HEK293 (cell line): Measurements from ENCODE around the gene MED29.

ENCODE experiments used
- BCL11B ChIP-seq: fragments of 450-650 bp; formaldehyde crosslinking; IDR thresholded peaks from 2 replicates; pipeline ENCODE4 v1.5.1; 2016; ENCODE audit warnings: low read depth, missing biosample characterization, missing genetic modification characterization
- GLI2 ChIP-seq: fragments of 450-650 bp; formaldehyde crosslinking; IDR thresholded peaks from 2 replicates; pipeline ENCODE4; 2017; ENCODE audit warnings: missing biosample characterization, missing genetic modification characterization, low read depth, borderline replicate concordance
- GLI4 ChIP-seq: fragments of 450-650 bp; formaldehyde crosslinking; IDR thresholded peaks from 2 replicates; pipeline ENCODE4 v1.5.1; 2016; ENCODE audit warnings: missing biosample characterization, missing genetic modification characterization
- IKZF3 ChIP-seq: fragments of 450-650 bp; IDR thresholded peaks from 2 replicates; pipeline ENCODE4 v1.5.0; 2018; ENCODE audit warnings: missing biosample characterization, mild to moderate bottlenecking, missing genetic modification characterization, moderate library complexity
- KLF1 ChIP-seq: fragments of 450-650 bp; formaldehyde crosslinking; IDR thresholded peaks from 2 replicates; pipeline ENCODE4 v1.5.1; 2016; ENCODE audit warnings: missing biosample characterization, missing genetic modification characterization
- KLF16 ChIP-seq: fragments of 450-650 bp; formaldehyde crosslinking; IDR thresholded peaks from 2 replicates; pipeline ENCODE4 v1.5.1; 2017; ENCODE audit warnings: missing biosample characterization, missing genetic modification characterization
- KLF9 ChIP-seq: fragments of 450-650 bp; formaldehyde crosslinking; IDR thresholded peaks from 2 replicates; pipeline ENCODE4 v1.5.1; 2016; ENCODE audit warnings: missing biosample characterization, missing genetic modification characterization, low read depth
- SCRT1 ChIP-seq: fragments of 450-650 bp; formaldehyde crosslinking; IDR thresholded peaks from 2 replicates; pipeline ENCODE4 v1.5.1; 2016; ENCODE audit warnings: missing biosample characterization, missing genetic modification characterization, borderline replicate concordance
- SETDB1 ChIP-seq: IDR thresholded peaks from one replicate; pipeline ENCODE4 v1.6.1; 2017; ENCODE audit warnings: mild to moderate bottlenecking, low read length, moderate library complexity, mixed read lengths; ENCODE audit not compliant: insufficient read length
- ZNF138 ChIP-seq: fragments of 450-650 bp; formaldehyde crosslinking; IDR thresholded peaks from 2 replicates; pipeline ENCODE4 v1.5.1; 2016; ENCODE audit warnings: missing biosample characterization, missing genetic modification characterization, borderline replicate concordance
- ZNF140 ChIP-seq: fragments of 450-650 bp; formaldehyde crosslinking; IDR thresholded peaks from 2 replicates; pipeline ENCODE4 v1.5.1; 2016; ENCODE audit warnings: missing biosample characterization, missing genetic modification characterization
- ZNF2 ChIP-seq: fragments of 450-650 bp; formaldehyde crosslinking; IDR thresholded peaks from 2 replicates; pipeline ENCODE4 v1.5.1; 2016; ENCODE audit warnings: missing biosample characterization, missing genetic modification characterization
- ZNF214 ChIP-seq: fragments of 450-650 bp; formaldehyde crosslinking; IDR thresholded peaks from 2 replicates; pipeline ENCODE4 v1.5.1; 2017; ENCODE audit warnings: missing biosample characterization, mild to moderate bottlenecking, missing genetic modification characterization, borderline replicate concordance
- ZNF274 ChIP-seq, 2 experiments: fragments of 200-500 bp in 1 of 2; fragments of 450-650 bp in 1 of 2; sonication (Bioruptor generic) in 1 of 2; formaldehyde crosslinking in 1 of 2; IDR thresholded peaks; 2 replicates each; pipeline versions ENCODE4 v1.5.1 to v1.6.1; 2014 to 2016; ENCODE audit warnings: borderline replicate concordance in 1 of 2, inconsistent platforms in 1 of 2, low read length in 1 of 2, missing biosample characterization in 1 of 2, missing genetic modification characterization in 1 of 2
- ZNF280D ChIP-seq: fragments of 450-650 bp; formaldehyde crosslinking; IDR thresholded peaks from 2 replicates; pipeline ENCODE4 v1.5.1; 2016; ENCODE audit warnings: missing biosample characterization, missing genetic modification characterization
- ZNF341 ChIP-seq: fragments of 450-650 bp; formaldehyde crosslinking; IDR thresholded peaks from 2 replicates; pipeline ENCODE4; 2016; ENCODE audit warnings: low read depth, missing biosample characterization, missing genetic modification characterization
- ZNF473 ChIP-seq: fragments of 450-650 bp; formaldehyde crosslinking; IDR thresholded peaks from 2 replicates; pipeline ENCODE4 v1.5.1; 2017; ENCODE audit warnings: missing biosample characterization, missing genetic modification characterization
- ZNF48 ChIP-seq: fragments of 450-650 bp; formaldehyde crosslinking; IDR thresholded peaks from 2 replicates; pipeline ENCODE4 v1.5.1; 2016; ENCODE audit warnings: missing biosample characterization, missing genetic modification characterization
- ZNF529 ChIP-seq: fragments of 450-650 bp; formaldehyde crosslinking; IDR thresholded peaks from 2 replicates; pipeline ENCODE4 v1.5.1; 2017; ENCODE audit warnings: missing genetic modification characterization, missing biosample characterization; ENCODE audit not compliant: insufficient replicate concordance
- ZNF600 ChIP-seq: fragments of 450-650 bp; formaldehyde crosslinking; IDR thresholded peaks from 2 replicates; pipeline ENCODE4 v1.5.1; 2016; ENCODE audit warnings: missing biosample characterization, missing genetic modification characterization
- ZNF610 ChIP-seq: fragments of 450-650 bp; formaldehyde crosslinking; IDR thresholded peaks from 2 replicates; pipeline ENCODE4 v1.5.1; 2016; ENCODE audit warnings: missing biosample characterization, missing genetic modification characterization, borderline replicate concordance
- ZNF670 ChIP-seq: fragments of 450-650 bp; formaldehyde crosslinking; IDR thresholded peaks from 2 replicates; pipeline ENCODE4 v1.5.1; 2016; ENCODE audit warnings: missing biosample characterization, missing genetic modification characterization, low read depth
- ZNF76 ChIP-seq: fragments of 450-650 bp; formaldehyde crosslinking; IDR thresholded peaks from 2 replicates; pipeline ENCODE4; 2016; ENCODE audit warnings: low read depth, missing biosample characterization, missing genetic modification characterization, borderline replicate concordance
- TF ChIP-seq, protein P1 (sequence below): fragments of 450-650 bp; formaldehyde crosslinking; IDR thresholded peaks from 2 replicates; pipeline ENCODE4 v1.5.1; 2017; ENCODE audit warnings: missing biosample characterization, missing genetic modification characterization
- TF ChIP-seq, protein P2 (sequence below): fragments of 450-650 bp; formaldehyde crosslinking; IDR thresholded peaks from 2 replicates; pipeline ENCODE4 v1.5.1; 2017; ENCODE audit warnings: missing biosample characterization, missing genetic modification characterization
- TF ChIP-seq, protein P3 (sequence below): fragments of 450-650 bp; formaldehyde crosslinking; IDR thresholded peaks from 2 replicates; pipeline ENCODE4 v1.5.1; 2017; ENCODE audit warnings: missing biosample characterization, missing genetic modification characterization
- TF ChIP-seq, protein P4 (sequence below): IDR thresholded peaks from 2 replicates; pipeline ENCODE4 v1.6.1; 2011; ENCODE audit warnings: mild to moderate bottlenecking, low read depth, low read length, borderline replicate concordance

Gene MED29

DNA sequence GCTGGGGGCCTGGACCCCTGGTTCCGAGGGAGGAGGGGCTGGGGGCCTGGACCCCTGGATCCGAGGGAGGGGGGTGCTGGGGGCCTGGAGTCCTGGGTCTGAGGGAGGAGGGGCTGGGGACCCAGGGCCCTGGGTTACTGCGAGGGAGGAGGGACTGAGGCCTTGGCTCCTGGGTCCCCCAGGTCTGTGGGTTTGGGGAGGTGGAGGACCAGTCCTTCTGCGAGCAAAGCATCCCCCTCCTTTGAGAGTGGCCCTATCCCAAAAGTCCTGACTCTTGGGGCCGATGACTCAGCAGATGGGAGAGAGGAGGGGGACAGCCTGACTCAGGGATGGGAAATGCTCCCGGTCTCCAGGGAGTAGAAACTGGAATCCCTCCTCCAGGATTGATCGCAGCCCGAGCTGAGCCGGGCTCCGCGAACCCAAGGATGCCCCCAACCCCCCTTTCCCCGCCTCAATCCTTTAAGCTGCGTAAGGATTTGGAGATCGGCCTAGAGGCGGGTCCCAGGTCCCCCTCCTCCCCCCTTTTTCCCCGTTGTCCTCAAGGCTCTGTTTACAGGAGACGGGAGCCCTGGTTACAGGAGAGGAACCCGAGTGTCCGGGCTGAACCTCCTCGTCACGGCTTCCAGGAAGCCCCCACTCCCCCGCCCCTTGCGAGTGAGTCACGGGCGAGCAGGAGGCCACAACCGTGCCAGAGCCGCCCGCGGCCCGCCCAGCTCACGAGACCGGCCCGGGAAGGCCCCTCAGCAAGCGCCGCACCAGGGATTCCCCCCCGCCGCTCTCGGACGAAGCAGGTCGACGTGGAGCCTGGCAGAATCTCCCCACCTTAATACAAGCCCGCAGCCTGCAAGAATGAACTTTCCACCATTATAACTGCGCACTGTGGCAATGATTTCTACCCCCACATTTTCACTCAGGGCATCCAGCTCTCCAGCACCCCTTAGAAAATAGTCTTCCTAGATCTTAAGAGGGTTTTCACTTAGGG lies 12.4 kb downstream of the MED29 start (continued):
- TF ChIP-seq ZNF280D (peak; percentile 20; the same call in 1 of the 2 replicates), ZNF473 (tag by site-specific recombination) (no peak), ZNF610 (tag by site-specific recombination) (0 out of 2 replicates have a peak, but pooled peaks have one; percentile 37), ZNF274 (IDR thresholded peaks at IDR 0.05; ENCODE audit: low read length) (no peak), ZNF274 (tag by site-specific recombination; IDR thresholded peaks at IDR 0.05; ENCODE audit: borderline replicate concordance) (no peak), ZNF48 (no peak), ZNF76 (tag by site-specific recombination) (peak; percentile 84), KLF16 (tag by site-specific recombination) (no peak; the same call in none of the 2 replicates), ZNF529 (tag by site-specific recombination) (no peak), ZNF140 (tag by site-specific recombination) (no peak), GLI2 (tag by site-specific recombination) (no peak), SCRT1 (no peak), ZNF341 (peak; percentile 93), BCL11B (tag by site-specific recombination) (peak; percentile 31; the same call in 1 of the 2 replicates), ZNF2 (0 out of 2 replicates have a peak, but pooled peaks have one; percentile 18), ZNF670 (no peak), IKZF3 (tag by site-specific recombination) (peak; percentile 98), ZNF138 (no peak), KLF1 (tag by site-specific recombination) (peak; percentile 69), SETDB1 (no peak), GLI4 (tag by site-specific recombination) (no peak), KLF9 (peak; percentile 73), ZNF214 (tag by site-specific recombination) (no peak), ZNF600 (tag by site-specific recombination) (peak; percentile 95)
- TF ChIP-seq, protein P1, sequence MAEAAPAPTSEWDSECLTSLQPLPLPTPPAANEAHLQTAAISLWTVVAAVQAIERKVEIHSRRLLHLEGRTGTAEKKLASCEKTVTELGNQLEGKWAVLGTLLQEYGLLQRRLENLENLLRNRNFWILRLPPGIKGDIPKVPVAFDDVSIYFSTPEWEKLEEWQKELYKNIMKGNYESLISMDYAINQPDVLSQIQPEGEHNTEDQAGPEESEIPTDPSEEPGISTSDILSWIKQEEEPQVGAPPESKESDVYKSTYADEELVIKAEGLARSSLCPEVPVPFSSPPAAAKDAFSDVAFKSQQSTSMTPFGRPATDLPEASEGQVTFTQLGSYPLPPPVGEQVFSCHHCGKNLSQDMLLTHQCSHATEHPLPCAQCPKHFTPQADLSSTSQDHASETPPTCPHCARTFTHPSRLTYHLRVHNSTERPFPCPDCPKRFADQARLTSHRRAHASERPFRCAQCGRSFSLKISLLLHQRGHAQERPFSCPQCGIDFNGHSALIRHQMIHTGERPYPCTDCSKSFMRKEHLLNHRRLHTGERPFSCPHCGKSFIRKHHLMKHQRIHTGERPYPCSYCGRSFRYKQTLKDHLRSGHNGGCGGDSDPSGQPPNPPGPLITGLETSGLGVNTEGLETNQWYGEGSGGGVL (tag by site-specific recombination), result peak; percentile 98
- TF ChIP-seq, protein P2, sequence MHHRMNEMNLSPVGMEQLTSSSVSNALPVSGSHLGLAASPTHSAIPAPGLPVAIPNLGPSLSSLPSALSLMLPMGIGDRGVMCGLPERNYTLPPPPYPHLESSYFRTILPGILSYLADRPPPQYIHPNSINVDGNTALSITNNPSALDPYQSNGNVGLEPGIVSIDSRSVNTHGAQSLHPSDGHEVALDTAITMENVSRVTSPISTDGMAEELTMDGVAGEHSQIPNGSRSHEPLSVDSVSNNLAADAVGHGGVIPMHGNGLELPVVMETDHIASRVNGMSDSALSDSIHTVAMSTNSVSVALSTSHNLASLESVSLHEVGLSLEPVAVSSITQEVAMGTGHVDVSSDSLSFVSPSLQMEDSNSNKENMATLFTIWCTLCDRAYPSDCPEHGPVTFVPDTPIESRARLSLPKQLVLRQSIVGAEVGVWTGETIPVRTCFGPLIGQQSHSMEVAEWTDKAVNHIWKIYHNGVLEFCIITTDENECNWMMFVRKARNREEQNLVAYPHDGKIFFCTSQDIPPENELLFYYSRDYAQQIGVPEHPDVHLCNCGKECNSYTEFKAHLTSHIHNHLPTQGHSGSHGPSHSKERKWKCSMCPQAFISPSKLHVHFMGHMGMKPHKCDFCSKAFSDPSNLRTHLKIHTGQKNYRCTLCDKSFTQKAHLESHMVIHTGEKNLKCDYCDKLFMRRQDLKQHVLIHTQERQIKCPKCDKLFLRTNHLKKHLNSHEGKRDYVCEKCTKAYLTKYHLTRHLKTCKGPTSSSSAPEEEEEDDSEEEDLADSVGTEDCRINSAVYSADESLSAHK (tag by site-specific recombination), result peak; percentile 56
- TF ChIP-seq, protein P3, sequence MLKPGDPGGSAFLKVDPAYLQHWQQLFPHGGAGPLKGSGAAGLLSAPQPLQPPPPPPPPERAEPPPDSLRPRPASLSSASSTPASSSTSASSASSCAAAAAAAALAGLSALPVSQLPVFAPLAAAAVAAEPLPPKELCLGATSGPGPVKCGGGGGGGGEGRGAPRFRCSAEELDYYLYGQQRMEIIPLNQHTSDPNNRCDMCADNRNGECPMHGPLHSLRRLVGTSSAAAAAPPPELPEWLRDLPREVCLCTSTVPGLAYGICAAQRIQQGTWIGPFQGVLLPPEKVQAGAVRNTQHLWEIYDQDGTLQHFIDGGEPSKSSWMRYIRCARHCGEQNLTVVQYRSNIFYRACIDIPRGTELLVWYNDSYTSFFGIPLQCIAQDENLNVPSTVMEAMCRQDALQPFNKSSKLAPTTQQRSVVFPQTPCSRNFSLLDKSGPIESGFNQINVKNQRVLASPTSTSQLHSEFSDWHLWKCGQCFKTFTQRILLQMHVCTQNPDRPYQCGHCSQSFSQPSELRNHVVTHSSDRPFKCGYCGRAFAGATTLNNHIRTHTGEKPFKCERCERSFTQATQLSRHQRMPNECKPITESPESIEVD, result no peak
- TF ChIP-seq, protein P4, sequence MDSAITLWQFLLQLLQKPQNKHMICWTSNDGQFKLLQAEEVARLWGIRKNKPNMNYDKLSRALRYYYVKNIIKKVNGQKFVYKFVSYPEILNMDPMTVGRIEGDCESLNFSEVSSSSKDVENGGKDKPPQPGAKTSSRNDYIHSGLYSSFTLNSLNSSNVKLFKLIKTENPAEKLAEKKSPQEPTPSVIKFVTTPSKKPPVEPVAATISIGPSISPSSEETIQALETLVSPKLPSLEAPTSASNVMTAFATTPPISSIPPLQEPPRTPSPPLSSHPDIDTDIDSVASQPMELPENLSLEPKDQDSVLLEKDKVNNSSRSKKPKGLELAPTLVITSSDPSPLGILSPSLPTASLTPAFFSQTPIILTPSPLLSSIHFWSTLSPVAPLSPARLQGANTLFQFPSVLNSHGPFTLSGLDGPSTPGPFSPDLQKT, result no peak
